ENCODE measurements around the gene PRR16. TPM values are rescaled to one million over a fixed set of nuclear protein-coding genes. Genes with fewer than 3 reads are reported as not detected.

PRR16 gene
- total RNA-seq, 4 donors from 2014 or later: 1.9 to 8.6 (median 2.8) TPM

GRCh38 chr5:120533581-120533980 is 69.5 kb downstream of the PRR16 start:
- no peaks in the 10 kb centered on the region for H3K9me3 ChIP-seq
- TF ChIP-seq CTCF (IDR thresholded peaks at IDR 0.05) (no peak), POLR2A (IDR thresholded peaks at IDR 0.05) (no peak)
- no peak for DNase-seq

GRCh38 chr5:120535900-120536299 is 71.8 kb downstream of the PRR16 start:
- DNase-seq: no peak
- H3K4me3 ChIP-seq (replicated peaks in 1 of 3): no peak overlapping the region
- H3K4me1 ChIP-seq: no peaks in the 10 kb centered on the region
- H3K27me3 ChIP-seq: no peaks in the 10 kb centered on the region
- intact Hi-C loops (cut with DNase I): no loop called here
- 88 to 94% methylated on average over 1 of the region's 1 CpG for WGBS, 2 donors
- H3K36me3 ChIP-seq: no peaks in the 10 kb centered on the region
- H3K9me3 ChIP-seq: no peaks in the 10 kb centered on the region
- TF ChIP-seq POLR2A (IDR thresholded peaks at IDR 0.05): no peak
- TF ChIP-seq CTCF (IDR thresholded peaks at IDR 0.05): no peak
- no peak overlapping the region for H3K27ac ChIP-seq

More at GRCh38 chr5:120533581-120533980, 69.5 kb downstream of the PRR16 start:
- no peaks in the 10 kb centered on the region for H3K27me3 ChIP-seq
- 68 to 75% methylated on average over 3 of the region's 3 CpGs for WGBS, 2 donors
- no peak overlapping the region for H3K27ac ChIP-seq
- intact Hi-C loops (cut with DNase I): no loop called here
- H3K4me1 ChIP-seq: no peaks in the 10 kb centered on the region
- no peak overlapping the region for H3K4me3 ChIP-seq (replicated peaks in 1 of 3)
- H3K36me3 ChIP-seq: no peaks in the 10 kb centered on the region

- DNase-seq: no peak
- H3K27me3 ChIP-seq: no peaks in the 10 kb centered on the region
- no peaks in the 10 kb centered on the region for H3K4me1 ChIP-seq
- H3K36me3 ChIP-seq: no peaks in the 10 kb centered on the region
- no peak for TF ChIP-seq POLR2A (IDR thresholded peaks at IDR 0.05)
- no peak for TF ChIP-seq CTCF (IDR thresholded peaks at IDR 0.05)
- WGBS, 2 donors: 87 to 88% methylated on average over 2 of the region's 2 CpGs
- H3K4me3 ChIP-seq (replicated peaks in 1 of 3): no peak overlapping the region
- intact Hi-C loops (cut with DNase I): no loop called here
- no peaks in the 10 kb centered on the region for H3K9me3 ChIP-seq
- no peak overlapping the region for H3K27ac ChIP-seq
Measured at GRCh38 chr5:120538149-120538548, 74.0 kb downstream of the PRR16 start.

- intact Hi-C loops (cut with DNase I): no loop called here
- Histone ChIP-seq H3K27ac (no peak overlapping the region), H3K27me3 (no peaks in the 10 kb centered on the region), H3K36me3 (no peaks in the 10 kb centered on the region), H3K4me3 (replicated peaks in 1 of 3) (no peak overlapping the region), H3K9me3 (no peaks in the 10 kb centered on the region), H3K4me1 (no peaks in the 10 kb centered on the region)
- TF ChIP-seq POLR2A (IDR thresholded peaks at IDR 0.05): no peak
- no peak for TF ChIP-seq CTCF (IDR thresholded peaks at IDR 0.05)
- WGBS, 2 donors: 62 to 64% methylated on average over 2 of the region's 2 CpGs
- DNase-seq: no peak
Measured at GRCh38 chr5:120538644-120539043, 74.5 kb downstream of the PRR16 start.

GRCh38 chr5:120539471-120539870 is 75.4 kb downstream of the PRR16 start:
- H3K27me3 ChIP-seq: no peaks in the 10 kb centered on the region
- TF ChIP-seq CTCF (IDR thresholded peaks at IDR 0.05) (no peak), POLR2A (IDR thresholded peaks at IDR 0.05) (no peak)
- H3K27ac ChIP-seq: no peak overlapping the region
- no peaks in the 10 kb centered on the region for H3K4me1 ChIP-seq
- H3K36me3 ChIP-seq: no peaks in the 10 kb centered on the region
- H3K9me3 ChIP-seq: no peaks in the 10 kb centered on the region
- intact Hi-C loops (cut with DNase I): no loop called here
- no peak overlapping the region for H3K4me3 ChIP-seq (replicated peaks in 1 of 3)
- WGBS, 2 donors: 97 to 99% methylated on average over 1 of the region's 1 CpG
- DNase-seq: no peak
